ENCODE results near the gene FXYD7.
"Not testable (repeated sequence)": the region's sequence is repeated elsewhere in the genome, so short reads cannot be mapped to it uniquely, and the experiment has no call there.

The FXYD7 gene, protein sequence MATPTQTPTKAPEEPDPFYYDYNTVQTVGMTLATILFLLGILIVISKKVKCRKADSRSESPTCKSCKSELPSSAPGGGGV

DNA sequence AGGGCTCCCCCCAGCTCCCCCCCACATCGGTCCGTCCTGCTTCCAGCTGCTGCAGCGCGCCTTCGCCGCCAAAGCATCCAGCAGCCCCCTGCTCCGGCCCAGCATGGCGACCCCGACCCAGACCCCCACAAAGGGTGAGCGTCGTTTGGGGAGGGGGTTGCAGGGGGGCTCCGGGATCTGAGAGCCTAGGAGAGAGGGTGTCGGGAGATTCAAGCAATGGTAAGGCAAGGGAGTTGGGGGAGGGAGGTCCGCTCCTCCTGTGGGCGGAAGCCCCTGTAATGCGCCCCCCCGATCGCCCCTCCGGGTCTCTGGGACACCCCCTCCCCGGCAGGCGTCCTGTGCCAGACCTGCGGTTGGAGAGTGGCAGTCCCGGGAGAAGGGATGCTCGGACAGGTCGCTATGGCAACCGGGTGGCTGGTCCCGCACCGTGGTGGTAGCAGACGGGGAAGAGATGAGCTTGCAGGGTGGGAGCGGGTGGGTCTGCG lies at the start of gene FXYD7:
FXYD7 (plus strand) TSS at position 25 of the 485 bp plus-strand sequence; CDS start at position 104, 79 bp downstream.
- DNase-seq = no peak

DNA sequence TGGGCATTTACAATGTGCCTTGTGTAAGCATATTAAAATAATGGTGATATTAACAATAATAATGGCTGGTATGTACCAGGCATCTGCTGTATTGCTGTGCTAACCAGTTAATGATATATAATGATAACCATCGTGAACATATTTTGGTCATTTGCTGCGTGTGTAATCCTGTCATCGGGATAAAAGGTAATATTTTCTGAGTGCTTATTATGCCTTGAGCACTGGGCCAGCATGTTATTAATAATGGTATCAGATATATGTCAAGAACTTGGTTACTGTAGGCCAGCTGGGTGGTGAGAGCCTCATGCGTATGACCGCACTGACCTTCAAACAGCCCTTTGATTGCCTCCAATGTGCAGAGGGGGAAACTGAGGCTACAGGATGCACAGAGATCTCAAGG lies 49.6 kb upstream of the FXYD7 start:
- no peak for DNase-seq

DNA sequence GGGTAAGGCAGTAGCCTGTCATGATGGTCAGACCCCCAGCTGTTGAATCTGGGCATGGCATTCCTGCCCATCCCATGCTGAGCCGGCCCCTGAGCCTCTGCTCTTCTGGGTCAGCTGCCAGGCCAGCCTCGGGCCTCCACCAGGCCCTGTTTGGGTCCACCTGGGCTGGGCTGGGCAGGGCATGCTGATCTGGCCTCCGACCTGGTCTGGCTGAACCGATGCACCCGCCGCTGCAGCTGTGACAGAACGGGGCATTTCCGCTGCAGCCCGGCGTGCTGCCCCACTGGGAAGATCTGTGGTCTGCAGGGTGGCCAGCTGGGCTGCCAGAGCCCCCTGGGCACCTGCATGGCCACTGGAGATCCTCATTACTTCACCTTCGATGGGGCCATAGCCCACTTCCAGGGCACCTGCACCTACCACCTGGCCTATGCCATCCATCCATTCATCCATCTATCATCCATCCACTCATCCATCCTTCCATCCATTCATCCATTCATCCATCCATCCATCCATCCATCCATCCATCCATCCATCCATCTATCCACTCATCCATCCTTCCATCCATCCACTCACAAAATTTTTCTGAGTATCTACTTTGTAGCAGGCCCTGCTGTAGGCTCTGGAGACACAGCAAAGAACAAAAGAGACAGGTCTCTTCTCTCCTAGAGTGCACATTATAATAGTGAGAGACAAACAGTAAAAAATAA lies 49.0 kb upstream of the FXYD7 start:
- no peak for DNase-seq

DNA sequence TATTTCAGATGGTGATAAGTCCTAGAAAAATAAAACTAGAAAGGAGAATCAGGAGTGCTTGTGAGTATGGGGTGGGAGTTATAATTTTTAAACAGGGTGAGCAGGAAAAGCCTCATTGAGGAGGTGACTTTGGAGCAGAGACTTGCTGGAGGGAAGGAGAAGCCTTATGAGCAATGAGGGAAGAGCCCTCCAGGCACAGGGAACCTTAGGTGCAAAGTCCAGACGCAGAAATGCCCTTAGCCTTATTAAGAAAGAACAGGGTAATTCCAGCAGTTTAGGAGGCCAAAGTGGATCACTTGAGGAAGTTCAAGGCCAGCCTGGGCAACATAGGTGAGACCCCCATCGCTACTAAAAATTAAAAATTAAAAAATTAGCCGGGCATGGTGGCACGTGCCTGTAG lies 48.4 kb upstream of the FXYD7 start:
- DNase-seq = no peak

DNA sequence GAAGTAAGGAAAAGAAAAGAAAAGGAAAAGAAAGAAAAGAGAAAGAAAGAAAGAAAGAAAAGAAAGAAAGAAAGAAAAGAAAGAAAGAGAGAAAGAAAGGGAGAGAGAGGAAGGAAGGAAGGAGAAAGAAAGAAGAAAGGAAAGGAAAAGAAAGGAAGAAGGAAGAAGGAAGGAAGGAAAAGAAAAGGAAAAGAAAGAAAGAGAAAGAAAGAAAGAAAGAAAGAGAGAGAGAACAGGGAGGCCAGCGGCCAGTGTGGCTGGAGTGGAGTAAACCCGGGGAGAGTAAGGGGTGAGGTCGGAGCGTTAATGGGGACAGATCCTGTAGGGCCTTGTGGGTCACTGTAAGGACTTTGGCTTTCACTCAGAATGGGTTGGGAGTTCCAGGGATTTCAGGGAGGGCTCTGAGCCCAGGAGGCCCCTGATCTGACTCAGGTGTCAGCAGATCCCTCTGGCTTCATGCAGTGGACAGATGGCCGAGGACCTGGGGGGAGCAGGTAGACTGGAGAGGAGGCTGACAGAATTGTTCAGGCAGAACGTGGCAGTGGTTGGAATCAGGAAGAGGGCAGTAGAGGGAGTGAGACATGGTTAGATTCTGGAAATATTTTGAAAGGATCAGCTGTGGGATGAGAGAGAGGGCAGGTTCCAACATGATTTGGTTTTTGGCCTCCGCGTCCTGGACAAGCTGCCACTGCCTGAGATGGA lies 47.2 kb upstream of the FXYD7 start:
- no peak for DNase-seq

DNA sequence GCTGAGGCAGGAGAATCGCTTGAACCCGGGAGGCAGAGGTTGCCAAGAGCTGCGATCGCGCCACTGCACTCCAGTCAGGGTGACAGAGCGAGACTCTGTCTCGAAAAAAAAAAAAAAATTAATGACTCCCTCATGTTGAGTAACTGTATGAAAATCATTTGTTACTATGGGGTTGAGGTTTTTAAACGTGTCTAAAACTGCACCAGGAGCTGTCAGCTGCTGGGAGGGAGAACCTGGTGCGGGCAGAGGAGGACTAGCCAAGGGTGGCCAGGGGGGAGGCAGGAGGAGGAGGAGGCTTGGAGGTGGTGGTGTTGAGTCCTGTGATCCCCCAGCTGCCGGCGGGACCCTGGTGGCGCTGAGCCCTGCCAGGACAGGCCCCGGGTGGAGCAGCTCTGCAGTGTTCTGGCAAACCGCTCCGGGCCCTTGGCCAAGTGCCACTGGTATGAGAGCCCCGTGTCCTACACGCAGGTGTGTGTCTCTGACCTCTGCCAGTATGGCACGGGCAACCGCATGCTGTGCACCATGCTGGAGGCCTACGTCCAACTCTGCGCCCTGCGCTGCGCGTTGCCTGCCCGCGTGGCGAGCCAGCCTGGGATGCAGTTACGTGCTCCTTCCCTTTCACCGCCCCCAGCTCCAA lies 44.5 kb upstream of the FXYD7 start:
- DNase-seq = no peak

DNA sequence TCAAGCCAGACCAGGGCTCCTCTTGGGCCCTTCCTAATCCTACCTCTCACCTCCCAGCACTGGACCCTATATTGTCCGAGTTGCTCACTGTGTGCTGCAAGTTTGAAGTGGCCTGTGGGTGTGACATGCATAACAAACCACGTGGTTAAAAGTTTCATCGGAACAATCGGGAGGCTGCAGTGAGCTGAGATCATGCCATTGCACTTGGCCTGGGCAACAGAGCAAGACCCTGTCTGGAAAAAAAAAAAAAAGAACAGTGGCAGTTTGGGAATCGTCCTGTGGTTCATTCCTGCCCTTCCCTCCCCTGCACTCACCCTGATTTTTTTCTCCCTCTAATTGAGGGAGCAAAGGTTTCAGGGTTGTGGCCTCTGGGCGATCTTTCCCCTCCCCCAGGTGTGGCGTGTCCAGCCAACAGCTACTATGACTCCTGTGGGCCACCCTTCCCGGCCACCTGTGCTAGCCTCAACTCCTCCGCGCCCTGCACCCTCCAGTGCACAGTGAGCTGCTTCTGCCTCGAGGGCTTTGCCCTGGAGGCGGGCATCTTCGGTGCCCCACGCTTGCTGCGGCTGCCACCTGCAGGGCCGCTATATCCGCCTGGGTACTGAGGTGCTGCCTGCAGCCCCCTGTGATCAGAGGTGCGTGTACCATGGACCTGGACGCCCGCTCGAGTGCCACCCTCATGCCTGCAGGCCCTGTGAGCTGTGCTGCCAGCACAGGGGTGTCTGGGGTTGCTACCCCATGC lies 43.7 kb upstream of the FXYD7 start:
- no peak for DNase-seq

DNA sequence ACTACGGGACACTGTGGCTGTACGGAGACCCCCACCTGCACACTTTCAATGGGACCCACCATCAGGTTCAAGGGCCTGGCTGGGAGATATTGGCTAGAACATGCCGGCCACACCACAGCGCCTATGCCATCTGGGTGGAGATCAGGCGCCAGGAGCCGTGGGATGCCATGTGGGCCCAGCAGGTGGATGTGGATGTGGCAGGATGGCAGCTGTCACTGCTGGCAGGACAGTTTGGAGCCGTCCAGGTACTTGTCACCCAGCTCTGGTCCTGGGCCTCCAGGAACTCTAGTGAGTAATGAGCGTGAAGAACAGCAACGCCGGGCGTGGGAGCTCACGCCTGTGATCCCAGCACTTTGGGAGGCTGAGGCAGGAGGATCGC lies 43.2 kb upstream of the FXYD7 start:
- no peak for DNase-seq

DNA sequence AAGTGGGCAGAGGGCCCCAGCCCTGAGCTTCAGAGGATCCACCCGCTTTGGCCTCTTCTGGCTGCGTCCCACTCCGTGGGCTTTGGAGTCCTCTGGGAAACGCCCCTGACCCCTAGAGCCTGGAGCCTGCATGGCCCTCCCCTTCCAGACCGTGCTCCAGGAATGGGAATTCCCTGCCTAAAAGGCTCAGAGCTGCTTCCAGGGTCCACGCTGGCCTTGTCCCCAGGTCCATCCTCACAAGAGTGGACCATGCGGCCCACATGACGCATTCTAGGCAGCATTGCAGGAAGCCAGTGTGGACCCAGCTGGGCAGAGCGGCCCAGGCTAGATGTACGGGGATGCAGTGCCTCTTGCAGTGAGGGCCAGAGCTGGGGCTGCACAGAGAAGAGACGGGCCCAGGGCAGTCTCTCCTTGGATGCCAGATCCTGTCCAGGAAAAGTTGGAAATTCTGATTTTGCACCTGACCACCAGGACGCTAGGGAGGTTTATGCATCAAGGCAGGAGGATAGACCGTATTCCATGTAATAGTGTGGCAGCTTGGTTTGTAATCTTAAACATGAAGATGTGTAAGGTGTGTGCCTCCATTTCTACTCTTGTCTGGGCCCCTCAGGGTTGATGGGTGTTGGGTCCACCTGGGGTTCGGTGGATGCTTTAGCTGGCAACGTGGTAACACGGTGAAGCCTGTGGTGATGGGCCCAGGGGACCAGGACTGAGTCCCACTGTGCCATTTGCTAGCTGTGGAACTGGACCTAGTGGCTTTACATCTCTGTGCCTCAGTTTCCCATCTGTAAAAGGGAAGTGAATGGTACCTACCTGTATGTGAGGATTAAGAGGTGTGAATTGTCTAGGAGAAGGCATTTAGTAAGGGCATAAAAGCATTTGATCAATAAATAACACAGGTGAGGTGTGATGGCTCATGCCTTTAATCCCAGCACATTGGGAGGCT lies 42.2 kb upstream of the FXYD7 start:
- DNase-seq = no peak

DNA sequence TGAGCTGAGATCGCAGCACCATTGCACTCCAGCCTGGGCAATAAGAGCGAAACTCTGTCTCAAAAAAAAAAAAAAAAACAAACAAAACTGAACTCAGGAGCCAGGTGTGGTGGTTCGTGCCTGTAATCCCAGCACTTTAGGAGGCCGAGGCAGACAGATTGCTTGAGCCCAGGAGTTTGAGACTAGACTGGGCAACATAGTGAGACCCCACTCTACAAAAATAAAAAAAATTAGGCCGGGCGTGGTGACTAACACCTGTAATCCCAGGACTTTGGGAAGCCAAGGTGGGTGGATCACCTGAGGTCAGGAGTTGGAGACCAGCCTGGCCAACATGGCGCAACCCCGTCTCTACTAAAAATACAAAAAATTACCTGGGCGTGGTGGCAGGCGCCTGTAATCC lies 41.1 kb upstream of the FXYD7 start:
- DNase-seq = not testable (repeated sequence)

DNA sequence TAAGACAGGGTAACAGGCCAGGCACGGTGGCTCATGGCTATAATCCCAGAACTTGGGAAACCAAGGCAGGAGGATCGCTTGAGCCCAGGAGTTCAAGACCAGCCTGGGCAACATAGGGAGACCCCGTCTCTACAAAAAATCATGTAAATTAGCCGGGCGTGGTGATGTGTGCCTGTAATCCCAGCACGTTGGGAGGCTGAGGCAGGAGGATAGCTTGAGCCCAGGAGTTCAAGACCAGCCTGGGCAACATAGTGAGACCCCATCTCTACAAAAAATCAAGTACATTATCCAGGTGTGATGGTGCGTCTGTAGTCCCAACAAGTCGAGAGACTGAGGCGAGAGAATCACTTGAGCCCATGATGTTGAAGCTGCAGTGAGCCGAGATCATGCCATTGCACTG lies 39.4 kb upstream of the FXYD7 start:
- DNase-seq = not testable (repeated sequence)

DNA sequence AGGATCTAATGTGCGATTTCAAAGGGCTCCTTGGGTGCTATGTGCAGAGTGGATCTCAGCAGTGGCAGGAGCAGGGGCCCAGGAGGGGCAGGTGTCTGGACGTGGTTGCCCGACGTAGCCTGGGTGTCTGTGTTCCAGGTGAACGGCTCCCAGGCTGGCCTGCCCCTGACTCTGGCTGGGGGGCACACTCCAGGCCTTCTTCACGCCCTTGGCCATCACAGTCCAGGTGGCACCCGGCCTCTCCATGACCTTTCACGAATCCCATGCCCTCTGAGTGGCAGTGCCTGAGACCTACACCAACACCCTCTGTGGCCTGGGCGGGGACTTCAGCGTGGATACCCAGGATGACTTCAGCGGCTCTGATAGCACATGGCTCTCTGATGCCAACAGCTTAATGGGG lies 38.7 kb upstream of the FXYD7 start:
- no peak for DNase-seq

DNA sequence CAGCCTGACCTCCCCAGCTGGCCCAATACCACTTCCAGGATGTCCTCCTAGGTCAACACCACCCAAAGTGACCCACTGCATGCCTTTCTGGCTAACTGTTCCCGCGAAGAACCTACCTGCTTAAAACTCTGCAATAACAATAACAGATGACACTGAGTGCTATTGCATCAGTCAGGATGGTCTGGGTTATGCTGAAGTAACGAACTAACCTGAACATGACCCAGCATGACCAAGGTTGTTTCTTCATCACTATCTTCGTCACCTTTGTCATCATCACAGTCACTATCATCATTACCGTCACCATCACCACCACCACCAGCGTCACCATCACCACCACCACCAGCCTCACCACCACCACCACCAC lies 38.0 kb upstream of the FXYD7 start:
- DNase-seq = no peak

DNA sequence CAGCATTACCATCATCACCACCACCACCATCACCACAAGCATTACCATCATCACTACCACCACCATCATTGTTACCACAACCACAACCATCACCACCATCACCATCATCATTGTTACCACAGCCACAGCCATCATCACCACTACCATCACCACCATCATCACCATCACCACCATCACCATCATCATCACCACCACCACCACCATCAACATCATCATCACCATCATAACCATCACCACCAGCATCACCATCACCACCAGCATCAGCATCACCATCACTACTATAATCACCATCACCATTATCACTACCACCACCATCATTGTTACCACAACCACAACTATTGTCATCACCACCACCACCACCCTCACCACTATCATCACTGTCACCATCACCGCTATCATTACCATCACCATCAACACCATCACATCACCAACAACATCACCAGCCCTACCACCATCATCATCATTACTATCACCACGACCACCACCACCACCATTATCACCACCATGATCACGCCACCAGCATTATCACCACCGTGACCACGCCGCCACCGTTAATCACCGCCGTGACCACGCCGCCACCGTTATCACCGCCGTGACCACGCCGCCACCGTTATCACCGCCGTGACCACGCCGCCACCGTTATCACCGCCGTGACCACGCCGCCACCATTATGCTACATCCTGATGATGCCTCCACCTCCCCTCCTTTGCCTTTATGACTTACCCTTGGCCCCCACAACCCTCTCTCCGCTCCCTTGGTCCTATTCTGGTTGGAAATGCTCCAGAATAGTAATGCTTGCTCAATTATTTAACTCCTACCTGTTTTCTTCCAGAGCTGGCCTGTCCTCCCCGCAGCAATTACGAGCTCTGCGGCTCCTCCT lies 37.4 kb upstream of the FXYD7 start:
- DNase-seq = no peak

DNA sequence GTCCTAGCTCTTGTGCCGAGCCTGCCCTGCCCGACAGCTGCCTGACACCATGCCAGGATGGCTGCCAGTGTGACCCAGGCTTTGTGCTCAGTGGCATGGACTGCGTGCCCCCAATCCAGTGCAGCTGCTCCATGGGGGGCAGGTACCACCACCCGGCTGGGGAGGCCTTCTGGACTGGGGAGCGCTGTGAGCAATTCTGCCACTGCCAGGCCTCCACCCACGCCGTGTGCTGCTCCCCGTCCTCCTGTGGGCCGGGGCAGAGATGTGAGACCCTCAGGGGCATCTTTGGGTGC lies 36.8 kb upstream of the FXYD7 start:
- no peak for DNase-seq

DNA sequence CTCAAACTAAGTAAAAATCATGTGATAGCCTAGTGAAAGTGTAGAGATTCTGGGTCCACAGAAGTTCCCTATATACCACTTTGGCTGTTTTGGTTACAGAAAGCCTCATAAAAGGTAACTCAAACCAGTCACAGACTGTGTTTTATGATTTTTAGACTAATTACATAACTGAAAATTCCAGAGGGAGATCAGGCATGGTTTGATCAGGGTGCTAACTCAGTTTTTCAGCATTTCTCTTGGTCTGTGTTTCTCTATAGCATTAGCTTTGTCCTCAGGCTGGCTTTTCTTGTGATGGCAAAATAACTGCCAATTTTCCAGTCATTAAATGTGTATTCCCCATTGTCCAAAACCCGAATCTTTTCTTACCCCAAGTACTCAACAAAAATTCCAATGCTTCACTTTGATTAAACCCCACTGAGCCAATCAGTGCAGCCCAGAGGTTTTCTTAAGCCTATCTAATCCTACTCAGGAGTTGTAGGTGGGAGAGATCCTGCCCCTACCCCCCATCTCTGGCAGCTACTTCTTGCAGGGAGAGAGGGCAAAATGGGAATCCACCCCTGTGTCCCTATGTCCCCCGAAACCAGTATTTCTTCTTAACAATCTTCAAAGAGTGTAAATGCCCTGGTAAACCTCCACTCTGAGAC lies 36.0 kb upstream of the FXYD7 start:
- no peak for DNase-seq

DNA sequence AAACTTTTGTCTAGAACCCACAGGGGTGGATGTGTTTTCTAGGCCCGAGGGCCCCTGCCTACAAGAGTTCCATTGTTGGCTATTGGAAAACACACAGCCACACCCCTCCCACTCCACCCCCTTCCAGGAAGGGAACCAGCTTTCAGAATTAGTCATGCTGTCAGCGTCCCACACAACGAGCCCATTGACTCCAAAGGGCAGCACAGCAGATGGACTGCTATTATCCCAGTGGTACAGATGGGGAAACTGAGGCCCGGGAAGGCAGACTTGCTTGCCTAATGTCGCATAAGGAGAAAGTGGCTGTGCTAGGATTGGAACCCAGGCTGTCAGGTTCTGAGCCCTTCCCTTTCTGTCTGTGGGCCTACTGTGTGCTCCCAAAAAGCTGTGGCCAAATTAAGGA lies 35.5 kb upstream of the FXYD7 start:
- no peak for DNase-seq

DNA sequence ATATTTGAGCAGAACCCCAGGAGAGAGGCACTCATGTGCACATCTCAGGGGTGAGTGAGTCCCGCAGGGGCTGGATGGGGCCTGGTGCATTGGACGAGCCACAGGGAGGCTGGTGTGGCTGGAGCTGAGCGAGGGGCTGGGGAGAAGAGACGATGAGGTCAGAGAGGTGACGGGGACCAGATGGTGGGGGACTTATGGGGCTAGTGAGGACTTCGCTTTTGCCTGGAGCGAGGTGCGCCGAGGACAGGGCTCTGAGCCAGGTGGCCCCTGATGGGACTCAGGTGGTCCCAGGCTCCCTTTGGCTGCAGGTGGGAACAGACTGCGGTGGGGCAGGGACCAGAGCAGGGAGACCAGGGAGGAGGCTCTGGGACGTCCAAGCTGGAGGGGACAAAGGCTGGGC lies 34.3 kb upstream of the FXYD7 start:
- no peak for DNase-seq

DNA sequence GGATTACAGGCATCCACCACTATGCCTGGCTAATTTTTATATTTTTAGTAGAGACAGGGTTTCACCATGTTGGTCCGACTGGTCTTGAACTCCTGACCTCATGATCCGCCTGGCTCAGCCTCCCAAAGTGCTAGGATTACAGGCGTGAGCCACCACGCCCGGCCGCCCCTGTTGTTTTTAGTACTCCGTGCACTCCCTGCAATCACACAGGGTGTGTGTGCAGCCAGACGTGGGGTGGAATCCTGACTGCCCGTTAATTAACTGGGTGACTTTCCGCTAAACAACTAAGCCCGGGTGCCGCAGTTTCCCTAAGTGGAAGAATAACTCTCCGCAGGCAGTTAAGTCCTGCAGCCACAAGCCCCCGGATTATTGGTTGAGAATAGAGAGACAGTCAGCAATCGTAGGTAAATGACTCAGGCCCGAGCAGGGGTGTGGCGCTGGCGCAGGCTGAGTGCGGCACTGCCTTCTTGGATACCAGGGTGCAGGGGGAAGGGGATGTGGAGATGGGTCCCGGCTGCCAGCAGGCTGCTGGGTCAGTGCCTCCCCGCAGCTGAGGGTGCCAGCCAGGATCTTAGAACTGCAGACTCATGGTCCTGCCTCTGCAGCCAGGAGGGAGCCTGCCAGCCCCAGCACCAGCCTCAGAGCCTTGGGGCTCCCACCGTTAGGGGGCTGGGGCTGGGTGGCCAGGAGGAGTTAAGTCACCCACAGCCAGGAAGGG lies 33.5 kb upstream of the FXYD7 start:
- DNase-seq = no peak

DNA sequence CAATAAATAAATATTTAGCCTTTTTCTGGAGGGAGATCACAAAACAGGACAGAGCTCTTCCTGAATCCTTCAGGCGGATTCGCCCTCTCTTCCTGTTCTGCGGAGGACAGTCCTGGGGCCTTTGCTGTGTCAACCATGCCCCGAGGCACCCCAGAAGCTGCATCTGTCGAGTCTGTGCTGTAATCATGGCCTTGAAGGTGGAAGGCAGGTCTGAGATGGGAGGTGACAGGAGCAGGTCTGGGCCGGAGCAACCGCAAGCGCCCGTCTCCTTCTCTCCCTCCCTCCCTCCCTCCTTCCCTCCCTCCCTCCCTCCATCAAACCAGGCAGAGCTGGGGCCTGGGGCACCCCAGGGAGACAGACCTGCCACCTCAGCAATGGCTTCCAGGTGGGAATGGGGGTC lies 32.1 kb upstream of the FXYD7 start:
- no peak for DNase-seq

All from activated T-cell treated with anti-CD3 and anti-CD28 coated beads, Interleukin-2, amount 50 U/mL, for 1 hour (primary cell).